B cell (primary cell): Measurements from ENCODE around the gene OXER1. TPM values are rescaled to one million over a fixed set of nuclear protein-coding genes. Genes with fewer than 3 reads are reported as not detected.

Experiments
- ATAC-seq: fragments of 200-7000 bp; cut with Tn5 transposase; one replicate; pipeline ENCODE4 v1.10.0; 2021; ENCODE audit warnings: low read depth, mild to moderate bottlenecking, moderate number of reproducible peaks, moderate library complexity
- CTCF ChIA-PET: fragments of 350-600 bp; sonication (Branson Sonifier 250); formaldehyde crosslinking; loops from one replicate; lab custom pipeline; 2021; ENCODE audit warnings: antibody characterized with exemption, inconsistent platforms; lab: Charles Lee
- POLR2A ChIA-PET: fragments of 350-600 bp; sonication (Branson Sonifier 250); formaldehyde crosslinking; loops from one replicate; lab custom pipeline; 2021; ENCODE audit warnings: antibody characterized with exemption; lab: Charles Lee
- DNase-seq: peaks from one replicate; pipeline ENCODE4 v3.0.0; 2013
- H2AFZ ChIP-seq: 2 replicates; pipeline ENCODE4 v1.6.1; 2012; ENCODE audit warnings: mild to moderate bottlenecking, low read depth, low read length; ENCODE audit not compliant: insufficient read depth, poor library complexity, severe bottlenecking
- H3K27ac ChIP-seq, 2 donors: 1 replicate in 1 of 2; 2 replicates in 1 of 2; pipeline ENCODE4 v1.5.1; 2012 to 2013; ENCODE audit warnings: low read length in 2 of 2, mild to moderate bottlenecking in 2 of 2, moderate library complexity in 1 of 2
- H3K27me3 ChIP-seq, 4 experiments: fragments of 200-600 bp in 1 of 4; sonication (generic) in 1 of 4; replicated peaks in 1 of 4; 1 replicate in 2 of 4; 2 replicates in 2 of 4; pipeline versions ENCODE4 v1.6.1 to v1.7.0; 2013 to 2016; ENCODE audit warnings: low read length in 3 of 4, mild to moderate bottlenecking in 2 of 4, mixed read lengths in 1 of 4, moderate library complexity in 1 of 4; ENCODE audit not compliant: insufficient read depth in 4 of 4, control insufficient read depth in 3 of 4; ENCODE audit errors: control extremely low read depth in 1 of 4
- H3K36me3 ChIP-seq, 2 experiments: replicated peaks in 1 of 2; 1 replicate in 1 of 2; 2 replicates in 1 of 2; pipeline versions ENCODE4 v1.6.1 to v1.7.1; 2013; ENCODE audit warnings: low read length in 1 of 2; ENCODE audit not compliant: insufficient read depth in 2 of 2, control insufficient read depth in 1 of 2; ENCODE audit errors: control extremely low read depth in 1 of 2, extremely low read depth in 1 of 2
- H3K4me1 ChIP-seq, 2 donors: fragments of 200-600 bp in 1 of 2; sonication (generic) in 1 of 2; 1 replicate in 1 of 2; 2 replicates in 1 of 2; pipeline versions ENCODE4 v1.5.1 to v1.6.1; 2013 to 2017; ENCODE audit warnings: low read length in 2 of 2; ENCODE audit not compliant: control insufficient read depth in 2 of 2, insufficient read depth in 2 of 2
- H3K4me2 ChIP-seq: replicated peaks from 2 replicates; pipeline ENCODE3; 2012; ENCODE audit warnings: mild to moderate bottlenecking, low read depth, low read length; ENCODE audit not compliant: poor library complexity, severe bottlenecking
- H3K4me3 ChIP-seq, 5 experiments: fragments of 200-600 bp in 1 of 5; sonication (generic) in 1 of 5; 1 replicate in 3 of 5; 2 replicates in 2 of 5; pipeline versions ENCODE4 v1.5.1 to v1.7.0; 2011 to 2016; ENCODE audit warnings: low read length in 4 of 5, mild to moderate bottlenecking in 4 of 5, low read depth in 2 of 5, control low read depth in 1 of 5, moderate library complexity in 1 of 5; ENCODE audit not compliant: insufficient read depth in 1 of 5; ENCODE audit errors: control extremely low read depth in 1 of 5, extremely low read depth in 1 of 5
- H3K79me2 ChIP-seq: fragments of 200-600 bp; sonication (generic); one replicate; pipeline ENCODE4 v1.6.0; 2016; ENCODE audit warnings: low read length; ENCODE audit not compliant: control insufficient read depth, insufficient read depth
- H3K9ac ChIP-seq: fragments of 200-600 bp; sonication (generic); 2 replicates; pipeline ENCODE4 v1.6.1; 2017; ENCODE audit warnings: mild to moderate bottlenecking, low read length, moderate library complexity
- H3K9me3 ChIP-seq, 3 donors: one replicate each; pipeline versions ENCODE4 v1.6.1 to v1.7.1; 2013; ENCODE audit warnings: low read length in 2 of 3; ENCODE audit not compliant: control insufficient read depth in 2 of 3, insufficient read depth in 1 of 3; ENCODE audit errors: control extremely low read depth in 1 of 3
- H4K20me1 ChIP-seq: 2 replicates; pipeline ENCODE4 v1.6.0; 2012; ENCODE audit warnings: mild to moderate bottlenecking, low read length; ENCODE audit not compliant: insufficient read depth, control insufficient read depth, poor library complexity, severe bottlenecking
- H3K27ac Mint-ChIP-seq: one replicate; pipeline ENCODE4 v1.8.0; 2021; ENCODE audit warnings: mixed read lengths
- H3K27me3 Mint-ChIP-seq: one replicate; pipeline ENCODE4 v1.8.0; 2021; ENCODE audit warnings: mixed read lengths
- H3K4me1 Mint-ChIP-seq: one replicate; pipeline ENCODE4 v1.8.0; 2021; ENCODE audit warnings: mixed read lengths
- H3K4me3 Mint-ChIP-seq: one replicate; pipeline ENCODE4 v1.8.0; 2021; ENCODE audit warnings: mixed read lengths
- H3K9me3 Mint-ChIP-seq: one replicate; pipeline ENCODE4 v1.8.0; 2022; ENCODE audit warnings: mixed read lengths; ENCODE audit not compliant: insufficient read depth
- EZH2 ChIP-seq: IDR thresholded peaks from 2 replicates; pipeline ENCODE4 v1.6.1; 2012; ENCODE audit warnings: borderline replicate concordance, low read depth, mild to moderate bottlenecking, moderate library complexity, low read length; ENCODE audit not compliant: insufficient read depth, poor library complexity, severe bottlenecking
- WGBS: methylation state at CpG from one replicate; pipeline ENCODE4 v1.1.5; 2013; ENCODE audit warnings: missing lambda C conversion rate; ENCODE audit not compliant: insufficient coverage; 5-methylcytosine and 5-hydroxymethylcytosine counted together
- intact Hi-C: fragments of 100-400 bp; cut with micrococcal nuclease; formaldehyde crosslinking; loops from one replicate; pipeline ENCODE4 v1.10.0; 2022
- polyA plus RNA-seq: library from polyadenylated mRNA; depleted of rRNA; stranded (reverse); fragments of >200 nt; gene quantifications from 2 replicates; pipeline ENCODE4 v1.2.3, GENCODE V29; 2012
- total RNA-seq, 2 donors: library from RNA; stranded (reverse); fragments of 120-200 nt in 1 of 2; gene quantifications; 1 replicate in 1 of 2; 2 replicates in 1 of 2; pipeline versions ENCODE4 v1.2.3 to v1.2.4, GENCODE V29; 2013 to 2022
- TF ChIP-seq, protein P1 (sequence below): fragments of 200-600 bp; IDR thresholded peaks from one replicate; pipeline ENCODE4 v1.8.0; 2022; ENCODE audit warnings: antibody characterized with exemption, mild to moderate bottlenecking

OXER1 gene
- total and polyA plus RNA-seq, 2 donors (not counting 1 experiment from before 2014, with no cell fraction given), result 3.2 to 3.3 TPM

DNA sequence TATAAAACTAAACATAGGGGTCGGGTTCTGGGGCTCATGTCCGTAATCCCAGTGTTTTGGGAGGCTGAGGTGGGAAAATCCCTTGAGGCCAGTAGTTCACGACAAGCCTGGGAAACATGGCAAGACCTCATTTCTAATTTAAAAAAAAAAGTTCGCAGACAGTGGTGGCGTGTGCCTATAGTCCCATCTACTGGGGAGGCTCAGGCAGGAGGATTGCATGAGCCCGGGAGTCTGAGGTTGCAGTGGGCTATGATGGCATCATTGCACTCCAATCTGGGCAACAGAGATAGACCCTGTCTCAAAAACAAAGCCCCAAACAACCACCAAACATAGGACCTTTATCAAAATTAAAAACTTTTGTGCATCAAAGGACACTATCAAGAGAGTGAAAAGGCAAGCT is 38.2 kb upstream of the OXER1 start:
- no peaks in the 10 kb centered on the region for H3K36me3 ChIP-seq
- H3K9me3 ChIP-seq, result no peaks in the 10 kb centered on the region
- intact Hi-C loops, result no loop called here
- no peaks in the 10 kb centered on the region for H3K27me3 ChIP-seq
- H3K4me1 Mint-ChIP-seq, result no peaks in the 10 kb centered on the region
- no peaks in the 10 kb centered on the region for H3K27me3 Mint-ChIP-seq
- no peak overlapping the region for H3K27ac ChIP-seq
- H2AFZ ChIP-seq, result no peak overlapping the region
- 91% methylated on average over 6 of the region's 6 CpGs for WGBS
- no peak overlapping the region for H3K4me3 Mint-ChIP-seq
- H3K9me3 Mint-ChIP-seq, result no peaks in the 10 kb centered on the region
- DNase-seq (no peak), ATAC-seq (no peak)
- H3K79me2 ChIP-seq, result no peaks in the 10 kb centered on the region
- ChIA-PET CTCF (no interaction called here), POLR2A (no interaction called here)
- no peak overlapping the region for H3K4me3 ChIP-seq
- no peak overlapping the region for H3K27ac Mint-ChIP-seq
- no peak overlapping the region for H3K9ac ChIP-seq
- no peaks in the 10 kb centered on the region for H4K20me1 ChIP-seq
- TF ChIP-seq, protein P1, sequence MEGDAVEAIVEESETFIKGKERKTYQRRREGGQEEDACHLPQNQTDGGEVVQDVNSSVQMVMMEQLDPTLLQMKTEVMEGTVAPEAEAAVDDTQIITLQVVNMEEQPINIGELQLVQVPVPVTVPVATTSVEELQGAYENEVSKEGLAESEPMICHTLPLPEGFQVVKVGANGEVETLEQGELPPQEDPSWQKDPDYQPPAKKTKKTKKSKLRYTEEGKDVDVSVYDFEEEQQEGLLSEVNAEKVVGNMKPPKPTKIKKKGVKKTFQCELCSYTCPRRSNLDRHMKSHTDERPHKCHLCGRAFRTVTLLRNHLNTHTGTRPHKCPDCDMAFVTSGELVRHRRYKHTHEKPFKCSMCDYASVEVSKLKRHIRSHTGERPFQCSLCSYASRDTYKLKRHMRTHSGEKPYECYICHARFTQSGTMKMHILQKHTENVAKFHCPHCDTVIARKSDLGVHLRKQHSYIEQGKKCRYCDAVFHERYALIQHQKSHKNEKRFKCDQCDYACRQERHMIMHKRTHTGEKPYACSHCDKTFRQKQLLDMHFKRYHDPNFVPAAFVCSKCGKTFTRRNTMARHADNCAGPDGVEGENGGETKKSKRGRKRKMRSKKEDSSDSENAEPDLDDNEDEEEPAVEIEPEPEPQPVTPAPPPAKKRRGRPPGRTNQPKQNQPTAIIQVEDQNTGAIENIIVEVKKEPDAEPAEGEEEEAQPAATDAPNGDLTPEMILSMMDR, result no peak
- TF ChIP-seq EZH2, result no peak
- H3K4me1 ChIP-seq, result no peaks in the 10 kb centered on the region
- no peak overlapping the region for H3K4me2 ChIP-seq

DNA sequence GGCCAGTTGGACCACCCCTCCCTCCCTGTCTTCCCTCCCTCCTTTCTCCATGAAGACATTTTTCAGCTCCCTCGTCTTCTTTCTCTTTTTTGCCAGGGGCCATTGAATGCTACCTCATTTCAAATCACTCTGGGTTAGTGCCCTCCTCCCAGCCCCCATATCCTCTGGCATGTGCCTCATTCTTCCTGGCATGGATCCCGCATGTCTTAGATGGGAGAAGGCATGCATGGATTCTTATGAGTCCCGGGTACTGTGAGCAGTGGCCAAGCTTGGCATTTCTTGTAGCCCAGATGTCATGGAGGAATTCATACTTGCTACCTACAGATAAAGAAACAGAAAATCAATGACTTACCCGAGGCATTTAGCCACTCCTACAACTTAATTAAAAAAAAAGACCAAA is 37.4 kb upstream of the OXER1 start:
- WGBS, result 70% methylated on average over 1 of the region's 4 CpGs
- no peaks in the 10 kb centered on the region for H4K20me1 ChIP-seq
- H3K27ac Mint-ChIP-seq, result no peak overlapping the region
- H3K4me1 ChIP-seq, result peaks cover 0 to under 1% of the 10 kb centered on the region in 2 donors
- intact Hi-C loops, result no loop called here
- ChIA-PET POLR2A (no interaction called here), CTCF (interaction anchor here (0.8 to 2.1 kb wide), 5 partner anchors 9 to 73 kb away, joined by 3 to 9 read pairs (median 3); partner anchors contain the start of gene HAAO)
- H3K4me3 ChIP-seq, result no peak overlapping the region
- H3K27ac ChIP-seq, result no peak overlapping the region
- H3K9ac ChIP-seq, result no peak overlapping the region
- no peak for TF ChIP-seq EZH2
- TF ChIP-seq, protein P1, result no peak
- no peak for ATAC-seq
- no peak overlapping the region for H2AFZ ChIP-seq
- H3K4me2 ChIP-seq, result no peak overlapping the region
- no peaks in the 10 kb centered on the region for H3K36me3 ChIP-seq
- H3K4me3 Mint-ChIP-seq, result no peak overlapping the region
- H3K9me3 ChIP-seq, result no peaks in the 10 kb centered on the region
- H3K79me2 ChIP-seq, result no peaks in the 10 kb centered on the region
- H3K9me3 Mint-ChIP-seq, result no peaks in the 10 kb centered on the region
- DNase-seq, result no peak
- H3K27me3 ChIP-seq, result no peaks in the 10 kb centered on the region
- no peaks in the 10 kb centered on the region for H3K27me3 Mint-ChIP-seq
- peaks cover 3% of the 10 kb centered on the region for H3K4me1 Mint-ChIP-seq
